Measurements from ENCODE around the gene BPIFB4. TPM values are rescaled to one million over a fixed set of nuclear protein-coding genes. Genes with fewer than 3 reads are reported as not detected.
"Not testable (repeated sequence)": the region's sequence is repeated elsewhere in the genome, so short reads cannot be mapped to it uniquely, and the experiment has no call there.

The BPIFB4 gene
- total RNA-seq, 1 donor from 2014 or later: not detected

GRCh38 chr20:33120934-33121333, 41.5 kb downstream of the BPIFB4 start:
- Mint-ChIP-seq H3K27ac (ENCODE audit: unreplicated experiment) (no peak overlapping the region), H3K36me3 (ENCODE audit: low read depth) (peaks cover 3% of the 10 kb centered on the region)

GRCh38 chr20:33122297-33122696, 42.9 kb downstream of the BPIFB4 start:
- not testable (repeated sequence) for DNase-seq (ENCODE audit: low read depth, low spot score); H3K4me1 Mint-ChIP-seq; H3K27ac Mint-ChIP-seq (ENCODE audit: unreplicated experiment); H3K36me3 Mint-ChIP-seq (ENCODE audit: low read depth); H3K4me3 Mint-ChIP-seq
- Mint-ChIP-seq H3K27me3 (ENCODE audit: low read depth) (peaks cover 30% of the 10 kb centered on the region), H3K9me3 (peaks cover 13% of the 10 kb centered on the region)

More at GRCh38 chr20:33120934-33121333, 41.5 kb downstream of the BPIFB4 start:
- H3K4me3 Mint-ChIP-seq: no peak overlapping the region
- DNase-seq (ENCODE audit: low read depth, low spot score): no peak
- peaks cover 16% of the 10 kb centered on the region for H3K9me3 Mint-ChIP-seq
- peaks cover 5% of the 10 kb centered on the region for H3K4me1 Mint-ChIP-seq
- H3K27me3 Mint-ChIP-seq (ENCODE audit: low read depth): peaks cover 24% of the 10 kb centered on the region
- TF ChIP-seq CTCF (conservative IDR thresholded peaks at IDR 0.05): no peak

GRCh38 chr20:33124261-33124660, 44.8 kb downstream of the BPIFB4 start:
- Mint-ChIP-seq H3K36me3 (ENCODE audit: low read depth) (no peaks in the 10 kb centered on the region), H3K27ac (ENCODE audit: unreplicated experiment) (no peak overlapping the region), H3K4me1 (no peaks in the 10 kb centered on the region), H3K4me3 (no peak overlapping the region), H3K27me3 (ENCODE audit: low read depth) (peaks cover 43% of the 10 kb centered on the region), H3K9me3 (peaks cover 13% of the 10 kb centered on the region)
- TF ChIP-seq CTCF (conservative IDR thresholded peaks at IDR 0.05): no peak
- DNase-seq (ENCODE audit: low read depth, low spot score): no peak

- no peak overlapping the region for H3K27ac Mint-ChIP-seq (ENCODE audit: unreplicated experiment)
- peaks cover 13% of the 10 kb centered on the region for H3K9me3 Mint-ChIP-seq
- H3K4me1 Mint-ChIP-seq: no peaks in the 10 kb centered on the region
- no peak for DNase-seq (ENCODE audit: low read depth, low spot score)
- TF ChIP-seq CTCF (conservative IDR thresholded peaks at IDR 0.05): no peak
- H3K27me3 Mint-ChIP-seq (ENCODE audit: low read depth): peaks cover 47% of the 10 kb centered on the region
- H3K4me3 Mint-ChIP-seq: no peak overlapping the region
- H3K36me3 Mint-ChIP-seq (ENCODE audit: low read depth): no peaks in the 10 kb centered on the region
Measured at GRCh38 chr20:33124994-33125393, 45.6 kb downstream of the BPIFB4 start.

GRCh38 chr20:33125983-33126382, 46.5 kb downstream of the BPIFB4 start:
- H3K9me3 Mint-ChIP-seq: peaks cover 10% of the 10 kb centered on the region
- TF ChIP-seq CTCF (conservative IDR thresholded peaks at IDR 0.05): no peak
- H3K36me3 Mint-ChIP-seq (ENCODE audit: low read depth): no peaks in the 10 kb centered on the region
- H3K4me3 Mint-ChIP-seq: no peak overlapping the region
- H3K27me3 Mint-ChIP-seq (ENCODE audit: low read depth): peaks cover 47% of the 10 kb centered on the region
- no peak overlapping the region for H3K27ac Mint-ChIP-seq (ENCODE audit: unreplicated experiment)
- DNase-seq (ENCODE audit: low read depth, low spot score): no peak
- no peaks in the 10 kb centered on the region for H3K4me1 Mint-ChIP-seq

- Mint-ChIP-seq H3K27ac (ENCODE audit: unreplicated experiment) (no peak overlapping the region), H3K4me3 (no peak overlapping the region), H3K27me3 (ENCODE audit: low read depth) (peaks cover 43% of the 10 kb centered on the region), H3K4me1 (no peaks in the 10 kb centered on the region), H3K36me3 (ENCODE audit: low read depth) (no peaks in the 10 kb centered on the region), H3K9me3 (peaks cover 3% of the 10 kb centered on the region)
- no peak for TF ChIP-seq CTCF (conservative IDR thresholded peaks at IDR 0.05)
- DNase-seq (ENCODE audit: low read depth, low spot score): no peak
Measured at GRCh38 chr20:33127422-33128097, 48.1 kb downstream of the BPIFB4 start.

All from neural crest cell (in vitro differentiated cells).